ENCODE results near the gene HIBADH.

HIBADH gene

DNA sequence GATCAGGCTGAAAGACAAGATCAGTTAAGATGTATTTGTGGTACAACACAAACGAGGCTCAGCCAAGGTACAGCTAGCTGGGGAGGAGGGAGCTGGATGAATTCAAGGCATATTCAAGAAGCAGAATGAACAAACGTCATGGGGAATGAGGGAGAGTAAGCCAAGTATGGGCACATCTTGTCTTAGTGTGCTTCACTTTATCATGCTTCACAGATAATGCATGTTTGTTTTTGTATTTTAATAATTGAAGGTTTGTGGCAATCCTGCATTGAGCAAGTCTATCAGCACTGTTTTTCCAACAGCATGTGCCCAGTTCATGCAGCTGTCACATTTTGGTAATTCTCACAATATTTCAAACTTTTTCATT, 135.4 kb downstream of the HIBADH start:
- ATAC-seq: no peak
- TF ChIP-seq PPARA (CRISPR knock-in tag; IDR thresholded peaks at IDR 0.05; ENCODE audit: borderline replicate concordance) (no peak), ZNF8 (CRISPR knock-in tag; IDR thresholded peaks at IDR 0.05) (no peak), ZNF565 (CRISPR knock-in tag; conservative IDR thresholded peaks at IDR 0.05; ENCODE audit: low read depth) (no peak), CSDC2 (CRISPR knock-in tag; IDR thresholded peaks at IDR 0.05) (no peak), RARB (CRISPR knock-in tag; IDR thresholded peaks at IDR 0.05) (no peak), TCF4 (CRISPR knock-in tag; IDR thresholded peaks at IDR 0.05; ENCODE audit: borderline replicate concordance) (no peak), ZFP3 (CRISPR knock-in tag; IDR thresholded peaks at IDR 0.05) (no peak), ISL1 (CRISPR knock-in tag; IDR thresholded peaks at IDR 0.05) (no peak), GLIS3 (CRISPR knock-in tag; IDR thresholded peaks at IDR 0.05) (no peak), POU6F1 (CRISPR knock-in tag; IDR thresholded peaks at IDR 0.05; ENCODE audit: borderline replicate concordance, low read depth) (no peak), ZC3H10 (CRISPR knock-in tag; IDR thresholded peaks at IDR 0.05) (no peak), CSRNP3 (CRISPR knock-in tag; IDR thresholded peaks at IDR 0.05) (no peak), TOX (CRISPR knock-in tag; IDR thresholded peaks at IDR 0.05; ENCODE audit: borderline replicate concordance) (no peak)
- TF ChIP-seq, protein P1, sequence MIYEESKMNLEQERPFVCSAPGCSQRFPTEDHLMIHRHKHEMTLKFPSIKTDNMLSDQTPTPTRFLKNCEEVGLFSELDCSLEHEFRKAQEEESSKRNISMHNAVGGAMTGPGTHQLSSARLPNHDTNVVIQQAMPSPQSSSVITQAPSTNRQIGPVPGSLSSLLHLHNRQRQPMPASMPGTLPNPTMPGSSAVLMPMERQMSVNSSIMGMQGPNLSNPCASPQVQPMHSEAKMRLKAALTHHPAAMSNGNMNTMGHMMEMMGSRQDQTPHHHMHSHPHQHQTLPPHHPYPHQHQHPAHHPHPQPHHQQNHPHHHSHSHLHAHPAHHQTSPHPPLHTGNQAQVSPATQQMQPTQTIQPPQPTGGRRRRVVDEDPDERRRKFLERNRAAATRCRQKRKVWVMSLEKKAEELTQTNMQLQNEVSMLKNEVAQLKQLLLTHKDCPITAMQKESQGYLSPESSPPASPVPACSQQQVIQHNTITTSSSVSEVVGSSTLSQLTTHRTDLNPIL (CRISPR knock-in tag; IDR thresholded peaks at IDR 0.05; ENCODE audit: low read depth): no peak

- no peak for ATAC-seq
Measured at GRCh38 chr7:27526611-27527347, 135.9 kb downstream of the HIBADH start.

More at GRCh38 chr7:27526611-27527347, 135.9 kb downstream of the HIBADH start:
- no peak for TF ChIP-seq ZNF565 (CRISPR knock-in tag; conservative IDR thresholded peaks at IDR 0.05; ENCODE audit: low read depth)
- no peak for TF ChIP-seq TOX (CRISPR knock-in tag; IDR thresholded peaks at IDR 0.05; ENCODE audit: borderline replicate concordance)
- TF ChIP-seq SNAI2 (CRISPR knock-in tag; IDR thresholded peaks at IDR 0.05): no peak
- TF ChIP-seq ZNF8 (CRISPR knock-in tag; IDR thresholded peaks at IDR 0.05): no peak
- TF ChIP-seq POU6F1 (CRISPR knock-in tag; IDR thresholded peaks at IDR 0.05; ENCODE audit: borderline replicate concordance, low read depth): no peak
- TF ChIP-seq PPARA (CRISPR knock-in tag; IDR thresholded peaks at IDR 0.05; ENCODE audit: borderline replicate concordance): no peak
- TF ChIP-seq CSRNP3 (CRISPR knock-in tag; IDR thresholded peaks at IDR 0.05): no peak
- no peak for TF ChIP-seq CSDC2 (CRISPR knock-in tag; IDR thresholded peaks at IDR 0.05)
- TF ChIP-seq ZFP3 (CRISPR knock-in tag; IDR thresholded peaks at IDR 0.05): no peak
- TF ChIP-seq, protein P2, sequence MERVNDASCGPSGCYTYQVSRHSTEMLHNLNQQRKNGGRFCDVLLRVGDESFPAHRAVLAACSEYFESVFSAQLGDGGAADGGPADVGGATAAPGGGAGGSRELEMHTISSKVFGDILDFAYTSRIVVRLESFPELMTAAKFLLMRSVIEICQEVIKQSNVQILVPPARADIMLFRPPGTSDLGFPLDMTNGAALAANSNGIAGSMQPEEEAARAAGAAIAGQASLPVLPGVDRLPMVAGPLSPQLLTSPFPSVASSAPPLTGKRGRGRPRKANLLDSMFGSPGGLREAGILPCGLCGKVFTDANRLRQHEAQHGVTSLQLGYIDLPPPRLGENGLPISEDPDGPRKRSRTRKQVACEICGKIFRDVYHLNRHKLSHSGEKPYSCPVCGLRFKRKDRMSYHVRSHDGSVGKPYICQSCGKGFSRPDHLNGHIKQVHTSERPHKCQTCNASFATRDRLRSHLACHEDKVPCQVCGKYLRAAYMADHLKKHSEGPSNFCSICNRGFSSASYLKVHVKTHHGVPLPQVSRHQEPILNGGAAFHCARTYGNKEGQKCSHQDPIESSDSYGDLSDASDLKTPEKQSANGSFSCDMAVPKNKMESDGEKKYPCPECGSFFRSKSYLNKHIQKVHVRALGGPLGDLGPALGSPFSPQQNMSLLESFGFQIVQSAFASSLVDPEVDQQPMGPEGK (CRISPR knock-in tag; IDR thresholded peaks at IDR 0.05; ENCODE audit: borderline replicate concordance): no peak
- TF ChIP-seq GLIS3 (CRISPR knock-in tag; IDR thresholded peaks at IDR 0.05): no peak
- no peak for TF ChIP-seq ZC3H10 (CRISPR knock-in tag; IDR thresholded peaks at IDR 0.05)
- TF ChIP-seq ZNF70 (CRISPR knock-in tag; IDR thresholded peaks at IDR 0.05): no peak

Measured in SK-N-SH treated with all-trans-retinoic acid at 6 μM for 48 hours (cell line).